Hepatocyte (in vitro differentiated cells): ENCODE data around the gene ARHGEF38. TPM values are rescaled to one million over a fixed set of nuclear protein-coding genes. Genes with fewer than 3 reads are reported as not detected.
"Not testable (repeated sequence)": the region's sequence is repeated elsewhere in the genome, so short reads cannot be mapped to it uniquely, and the experiment has no call there.

Experiments
- DNase-seq: peaks from one replicate; pipeline ENCODE4 v3.0.0-alpha.2; 2016; ENCODE audit warnings: low spot score
- H2AFZ ChIP-seq: fragments of 200-600 bp; sonication (generic); 2 replicates; pipeline ENCODE4 v1.6.0; 2016; ENCODE audit warnings: antibody characterized with exemption, mild to moderate bottlenecking
- H3K27ac ChIP-seq: fragments of 200-600 bp; sonication (generic); 2 replicates; pipeline ENCODE4 v1.5.1; 2016; ENCODE audit warnings: mild to moderate bottlenecking
- H3K27me3 ChIP-seq: fragments of 200-600 bp; sonication (generic); 2 replicates; pipeline ENCODE4 v1.6.1; 2016
- H3K36me3 ChIP-seq: fragments of 200-600 bp; sonication (generic); replicated peaks from 2 replicates; pipeline ENCODE4 v1.5.1; 2016; ENCODE audit warnings: low read depth; ENCODE audit not compliant: insufficient read depth
- H3K4me1 ChIP-seq: fragments of 200-600 bp; sonication (generic); 2 replicates; pipeline ENCODE4 v1.5.1; 2016; ENCODE audit warnings: mild to moderate bottlenecking, moderate library complexity; ENCODE audit not compliant: insufficient read depth
- H3K4me2 ChIP-seq: fragments of 200-600 bp; sonication (generic); 2 replicates; pipeline ENCODE4 v1.6.0; 2016
- H3K4me3 ChIP-seq: fragments of 200-600 bp; sonication (generic); 2 replicates; pipeline ENCODE4 v1.5.1; 2016; ENCODE audit warnings: mild to moderate bottlenecking
- H3K79me2 ChIP-seq: fragments of 200-600 bp; sonication (generic); 2 replicates; pipeline ENCODE4 v1.6.0; 2017; ENCODE audit warnings: mild to moderate bottlenecking
- H3K9me2 ChIP-seq: fragments of 200-600 bp; sonication (generic); replicated peaks from 2 replicates; pipeline ENCODE4 v1.6.0; 2017; ENCODE audit warnings: mild to moderate bottlenecking; ENCODE audit not compliant: insufficient read depth
- H3K9me3 ChIP-seq: fragments of 200-600 bp; sonication (generic); 2 replicates; pipeline ENCODE4 v1.5.1; 2016; ENCODE audit warnings: low read depth, mild to moderate bottlenecking
- H4K20me1 ChIP-seq: fragments of 200-600 bp; sonication (generic); 2 replicates; pipeline ENCODE4 v1.6.0; 2016; ENCODE audit warnings: mild to moderate bottlenecking; ENCODE audit not compliant: insufficient read depth, poor library complexity, severe bottlenecking
- CTCF ChIP-seq: fragments of 200-600 bp; sonication (generic); IDR thresholded peaks from 2 replicates; pipeline ENCODE4 v1.5.1; 2016; ENCODE audit warnings: antibody characterized with exemption, mild to moderate bottlenecking; ENCODE audit not compliant: poor library complexity
- EZH2 ChIP-seq: fragments of 200-600 bp; sonication (generic); IDR thresholded peaks from 2 replicates; pipeline ENCODE4 v1.6.1; 2016; ENCODE audit warnings: antibody characterized with exemption, mild to moderate bottlenecking, borderline replicate concordance
- EZH2phosphoT487 ChIP-seq: fragments of 200-600 bp; sonication (generic); IDR thresholded peaks from one replicate; pipeline ENCODE4 v1.6.1; 2018; ENCODE audit warnings: antibody characterized with exemption, mild to moderate bottlenecking, low read depth, moderate library complexity; ENCODE audit not compliant: unreplicated experiment, severe bottlenecking
- WGBS: methylation state at CpG from one replicate; pipeline ENCODE4 v1.1.6; 2016; ENCODE audit warnings: low lambda C conversion rate; ENCODE audit errors: missing lambda C conversion rate; 5-methylcytosine and 5-hydroxymethylcytosine counted together
- polyA plus RNA-seq: library from polyadenylated mRNA; unstranded; fragments of >200 nt; fragmentation: Nextera tagmentation; extraction: Ambion mirVana; gene quantifications from 2 replicates; pipeline ENCODE4 v1.2.1, GENCODE V29; 2016
- total RNA-seq: library from RNA; depleted of rRNA; stranded (reverse); fragments of >200 nt; gene quantifications from 2 replicates; pipeline ENCODE4 v1.2.3, GENCODE V29; 2014

ARHGEF38 gene
- total and polyA plus RNA-seq, 2 experiments from 2014 or later: 2.0 to 4.0 TPM

DNA sequence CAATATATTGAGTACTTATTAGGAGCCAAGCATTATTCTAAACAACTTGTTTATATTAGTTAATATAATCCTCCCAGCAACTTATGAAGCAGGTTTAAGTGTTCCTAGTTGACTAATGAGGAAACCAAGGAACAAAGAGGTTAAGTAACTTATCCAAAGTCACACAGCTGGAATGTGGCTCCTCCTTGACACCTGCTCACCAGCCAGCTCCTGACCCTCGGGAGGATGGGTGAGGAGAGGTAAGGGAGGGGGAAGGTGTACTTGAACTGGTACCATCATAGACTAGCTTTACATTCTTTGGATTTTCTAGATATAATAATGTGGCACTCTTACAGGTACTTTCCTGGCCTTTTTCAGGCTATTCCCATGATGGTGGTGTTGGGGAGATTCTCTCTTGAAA is 50.7 kb downstream of the ARHGEF38 start:
- Histone ChIP-seq H3K9me2 (no peaks in the 10 kb centered on the region), H3K4me3 (no peak overlapping the region), H3K27me3 (no peaks in the 10 kb centered on the region), H3K36me3 (no peaks in the 10 kb centered on the region), H4K20me1 (no peaks in the 10 kb centered on the region), H3K4me2 (no peak overlapping the region), H3K79me2 (no peaks in the 10 kb centered on the region), H3K27ac (no peak overlapping the region), H3K4me1 (peaks cover 6% of the 10 kb centered on the region), H2AFZ (no peak overlapping the region), H3K9me3 (no peaks in the 10 kb centered on the region)
- no peak for TF ChIP-seq EZH2
- TF ChIP-seq EZH2phosphoT487: no peak
- DNase-seq: no peak
- 67% methylated on average over 1 of the region's 1 CpG for WGBS

- Histone ChIP-seq H3K36me3 (no peaks in the 10 kb centered on the region), H3K4me2 (no peak overlapping the region), H3K79me2 (no peaks in the 10 kb centered on the region), H3K4me1 (no peaks in the 10 kb centered on the region), H2AFZ (no peak overlapping the region), H3K4me3 (no peak overlapping the region), H3K27ac (no peak overlapping the region), H4K20me1 (no peaks in the 10 kb centered on the region), H3K9me3 (no peaks in the 10 kb centered on the region), H3K9me2 (no peaks in the 10 kb centered on the region), H3K27me3 (no peaks in the 10 kb centered on the region)
- TF ChIP-seq EZH2phosphoT487 (no peak), CTCF (no peak), EZH2 (no peak)
- no peak for DNase-seq
- WGBS: 28% methylated on average over 1 of the region's 1 CpG
These were observed 53.1 kb downstream of the ARHGEF38 start for GRCh38 chr4:105605493-105605892.

- Histone ChIP-seq H3K4me1 (no peaks in the 10 kb centered on the region), H4K20me1 (no peaks in the 10 kb centered on the region), H3K79me2 (no peaks in the 10 kb centered on the region), H3K4me2 (no peak overlapping the region), H3K27ac (no peak overlapping the region), H2AFZ (no peak overlapping the region), H3K27me3 (no peaks in the 10 kb centered on the region), H3K4me3 (no peak overlapping the region), H3K9me3 (no peaks in the 10 kb centered on the region), H3K36me3 (no peaks in the 10 kb centered on the region), H3K9me2 (no peaks in the 10 kb centered on the region)
- no peak for DNase-seq
- 100% methylated on average over 2 of the region's 2 CpGs for WGBS
- no peak for TF ChIP-seq CTCF
- no peak for TF ChIP-seq EZH2phosphoT487
- no peak for TF ChIP-seq EZH2
These were observed 55.5 kb downstream of the ARHGEF38 start for GRCh38 chr4:105607876-105608275.

DNA sequence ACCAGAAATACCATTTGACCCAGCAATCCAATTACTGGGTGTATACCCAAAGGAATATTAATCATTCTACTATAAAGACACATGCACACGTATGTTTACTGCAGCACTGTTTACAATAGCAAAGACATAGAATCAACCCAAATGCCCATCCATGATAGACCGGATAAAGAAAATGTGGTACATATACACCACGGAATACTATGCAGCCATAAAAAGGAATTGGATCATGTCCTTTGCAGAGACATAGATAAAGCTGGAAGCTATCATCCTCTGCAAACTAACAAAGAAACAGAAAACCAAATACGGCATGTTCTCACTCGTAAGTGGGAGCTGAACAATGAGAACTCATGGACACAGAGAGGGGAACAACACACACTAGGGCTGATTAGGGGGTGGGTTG is 57.4 kb downstream of the ARHGEF38 start:
- H3K4me3 ChIP-seq, H4K20me1 ChIP-seq, DNase-seq, H3K4me2 ChIP-seq, H2AFZ ChIP-seq, H3K9me3 ChIP-seq, H3K27ac ChIP-seq, H3K79me2 ChIP-seq, H3K9me2 ChIP-seq, H3K4me1 ChIP-seq, H3K36me3 ChIP-seq, H3K27me3 ChIP-seq: not testable (repeated sequence)
- WGBS: 95% methylated on average over 5 of the region's 5 CpGs

DNA sequence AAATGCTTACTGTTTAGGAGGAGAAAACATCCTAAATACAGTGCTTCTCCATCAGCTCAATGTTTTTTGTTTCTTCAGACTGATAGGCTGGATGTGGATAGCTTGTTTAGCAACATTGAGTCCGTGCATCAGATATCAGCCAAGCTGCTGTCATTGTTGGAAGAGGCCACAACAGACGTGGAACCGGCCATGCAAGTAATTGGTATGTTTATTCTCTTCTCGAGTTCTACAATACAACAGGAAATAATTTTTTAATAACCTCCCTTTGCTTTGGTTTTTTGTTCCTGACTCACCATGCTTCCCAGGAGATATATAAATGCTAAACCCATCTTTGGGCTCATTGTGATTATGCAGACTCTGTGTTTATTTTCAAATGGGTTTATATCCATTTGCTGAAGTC is 60.9 kb downstream of the ARHGEF38 start:
- Histone ChIP-seq H3K4me3 (no peak overlapping the region), H3K4me2 (no peak overlapping the region), H3K36me3 (no peaks in the 10 kb centered on the region), H2AFZ (no peak overlapping the region), H3K79me2 (no peaks in the 10 kb centered on the region), H4K20me1 (no peaks in the 10 kb centered on the region), H3K27ac (no peak overlapping the region), H3K9me3 (no peaks in the 10 kb centered on the region), H3K4me1 (no peaks in the 10 kb centered on the region), H3K27me3 (no peaks in the 10 kb centered on the region), H3K9me2 (no peaks in the 10 kb centered on the region)
- no peak for DNase-seq
- TF ChIP-seq CTCF: no peak
- TF ChIP-seq EZH2: no peak
- TF ChIP-seq EZH2phosphoT487: no peak
- WGBS: 45% methylated on average over 4 of the region's 4 CpGs
